Activated CD4-positive, alpha-beta memory T cell treated with anti-CD3 and anti-CD28 coated beads for 36 hours (primary cell): ENCODE results near the gene KIF22. TPM values are rescaled to one million over a fixed set of nuclear protein-coding genes. Genes with fewer than 3 reads are reported as not detected.
"Not testable (repeated sequence)": the region's sequence is repeated elsewhere in the genome, so short reads cannot be mapped to it uniquely, and the experiment has no call there.

Source experiments
- CTCF ChIA-PET: fragments of 350-600 bp; sonication (Branson Sonifier 250); formaldehyde crosslinking; loops from one replicate; lab custom pipeline; 2021; ENCODE audit warnings: antibody characterized with exemption, inconsistent platforms; lab: Charles Lee
- POLR2A ChIA-PET: fragments of 350-600 bp; sonication (Branson Sonifier 250); formaldehyde crosslinking; loops from one replicate; lab custom pipeline; 2021; ENCODE audit warnings: antibody characterized with exemption; lab: Charles Lee
- DNase-seq: peaks from one replicate; pipeline ENCODE4 v3.0.0-alpha.2; 2020
- H3K27ac Mint-ChIP-seq: one replicate; pipeline ENCODE4 v1.8.0; 2021; ENCODE audit warnings: mixed read lengths
- H3K27me3 Mint-ChIP-seq: one replicate; pipeline ENCODE4 v1.8.0; 2021; ENCODE audit warnings: mixed read lengths
- H3K36me3 Mint-ChIP-seq: one replicate; pipeline ENCODE4 v1.8.0; 2021; ENCODE audit warnings: mixed read lengths
- H3K4me1 Mint-ChIP-seq: one replicate; pipeline ENCODE4 v1.8.0; 2021; ENCODE audit warnings: low read depth, mixed read lengths
- H3K4me3 Mint-ChIP-seq: one replicate; pipeline ENCODE4 v1.8.0; 2021; ENCODE audit warnings: mild to moderate bottlenecking, mixed read lengths
- H3K9me3 Mint-ChIP-seq: one replicate; pipeline ENCODE4 v1.8.0; 2021; ENCODE audit warnings: mixed read lengths
- intact Hi-C: fragments of 100-400 bp; cut with micrococcal nuclease; formaldehyde crosslinking; loops from one replicate; pipeline ENCODE4 v1.15.1; 2023
- total RNA-seq, 2 experiments: library from RNA; stranded (reverse); gene quantifications; one replicate each; pipeline ENCODE4 v1.2.3, GENCODE V29; 2021

KIF22 gene
- total RNA-seq, 2 experiments from 2014 or later = 174 to 180 TPM

DNA sequence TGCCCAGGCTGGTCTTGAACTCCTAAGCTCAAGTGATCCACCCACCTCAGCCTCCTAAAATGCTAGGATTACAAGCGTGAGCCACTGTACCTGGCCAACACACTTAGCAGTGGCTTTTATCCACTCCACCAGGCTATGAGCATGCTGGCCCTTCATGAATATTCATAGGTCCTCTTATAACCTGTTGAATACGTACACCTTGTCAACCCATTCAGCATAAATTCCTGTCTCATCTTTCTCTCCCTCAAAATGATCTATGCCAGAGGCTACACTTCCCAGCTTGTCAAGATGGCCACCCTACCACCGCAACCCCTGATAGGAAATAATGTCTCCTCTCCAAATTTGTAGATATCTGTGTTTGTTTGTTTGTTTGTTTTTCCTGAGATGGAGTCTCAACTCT lies 23.5 kb upstream of the KIF22 start:
- no peak overlapping the region for H3K4me3 Mint-ChIP-seq
- no peak for DNase-seq
- ChIA-PET CTCF (interaction anchor here (0.6 to 1.4 kb wide), 2 partner anchors 38 to 675 kb away, joined by 3 to 6 read pairs; no protein-coding TSS in a partner anchor), POLR2A (no interaction called here)
- H3K27me3 Mint-ChIP-seq = no peaks in the 10 kb centered on the region
- intact Hi-C loops = no loop called here
- no peaks in the 10 kb centered on the region for H3K4me1 Mint-ChIP-seq
- no peaks in the 10 kb centered on the region for H3K36me3 Mint-ChIP-seq
- H3K9me3 Mint-ChIP-seq = no peaks in the 10 kb centered on the region
- H3K27ac Mint-ChIP-seq = no peak overlapping the region

DNA sequence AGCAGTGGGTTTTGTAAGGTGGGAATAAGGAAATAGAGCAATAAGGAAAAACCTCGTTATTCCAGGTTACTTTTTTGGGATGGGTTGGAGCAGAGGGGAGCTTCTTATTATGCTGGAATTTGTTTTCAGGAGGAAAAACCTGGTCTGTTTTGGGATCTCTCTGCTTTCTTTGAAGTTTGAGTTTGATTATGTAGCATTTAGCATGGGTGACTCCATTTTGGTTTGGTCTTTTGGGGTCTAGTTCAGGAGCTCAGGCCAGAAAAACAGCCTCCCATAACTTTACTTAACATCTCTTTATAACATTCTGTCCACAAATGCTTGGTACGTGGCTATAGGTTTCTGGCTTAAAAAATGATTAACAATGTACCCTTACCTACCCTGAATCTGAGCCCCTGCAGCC lies 21.0 kb upstream of the KIF22 start:
- no peaks in the 10 kb centered on the region for H3K36me3 Mint-ChIP-seq
- intact Hi-C loops = no loop called here
- no peak overlapping the region for H3K4me3 Mint-ChIP-seq
- CTCF ChIA-PET = interaction anchor here (1.1 to 1.2 kb wide), 2 partner anchors 46 to 78 kb away, joined by 3 to 4 read pairs; partner anchors contain the start of gene PAGR1
- H3K27ac Mint-ChIP-seq = no peak overlapping the region
- no peaks in the 10 kb centered on the region for H3K9me3 Mint-ChIP-seq
- POLR2A ChIA-PET = interaction anchor here (0.7 kb wide), 2 partner anchors 13 to 31 kb away, joined by 4 read pairs; no protein-coding TSS in a partner anchor
- no peak for DNase-seq
- H3K27me3 Mint-ChIP-seq = no peaks in the 10 kb centered on the region
- peaks cover 2% of the 10 kb centered on the region for H3K4me1 Mint-ChIP-seq

- Mint-ChIP-seq H3K27me3 (no peaks in the 10 kb centered on the region), H3K36me3 (no peaks in the 10 kb centered on the region), H3K4me1 (peaks cover 2% of the 10 kb centered on the region), H3K4me3 (no peak overlapping the region), H3K27ac (no peak overlapping the region), H3K9me3 (no peaks in the 10 kb centered on the region)
- DNase-seq = no peak
- intact Hi-C loops = no loop called here
- ChIA-PET CTCF (interaction anchor here (1.1 kb wide), 1 partner anchor 79 kb away, joined by 3 read pairs; no protein-coding TSS in a partner anchor), POLR2A (interaction anchor here (0.7 kb wide), 1 partner anchor 31 kb away, joined by 4 read pairs; no protein-coding TSS in a partner anchor)
Observed at GRCh38 chr16:29770250-29770929, 20.2 kb upstream of the KIF22 start.

DNA sequence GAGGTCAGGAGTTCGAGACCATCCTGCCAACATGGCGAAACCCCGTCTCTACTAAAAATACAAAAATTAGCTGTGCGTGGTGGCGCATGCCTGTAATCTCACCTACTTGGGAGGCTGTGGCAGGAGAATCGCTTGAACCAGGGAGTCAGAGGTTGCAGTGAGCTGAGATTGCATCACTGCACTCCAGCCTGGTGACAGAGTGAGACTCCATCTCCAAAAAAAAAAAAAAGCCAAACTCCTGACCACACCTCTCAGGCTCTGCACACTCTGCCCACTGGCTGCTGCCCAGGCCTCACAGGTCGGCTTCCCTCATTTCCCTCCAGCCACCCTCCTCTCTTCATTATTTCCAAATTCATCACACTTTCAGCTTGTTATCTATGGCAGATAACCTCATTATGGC lies 18.2 kb upstream of the KIF22 start:
- not testable (repeated sequence) for H3K36me3 Mint-ChIP-seq
- POLR2A ChIA-PET = interaction anchor here (0.6 kb wide), 1 partner anchor 57 kb away, joined by 4 read pairs; no protein-coding TSS in a partner anchor
- CTCF ChIA-PET = interaction anchor here (0.6 to 1.5 kb wide), 2 partner anchors 13 to 16 kb away, joined by 3 to 4 read pairs; no protein-coding TSS in a partner anchor

GRCh38 chr16:29774730-29775129 lies 15.8 kb upstream of the KIF22 start:
- peaks cover 2% of the 10 kb centered on the region for H3K4me1 Mint-ChIP-seq
- CTCF ChIA-PET = interaction anchor here (1.2 to 1.5 kb wide), 2 partner anchors 11 to 74 kb away, joined by 3 to 4 read pairs; no protein-coding TSS in a partner anchor
- no peak overlapping the region for H3K4me3 Mint-ChIP-seq
- intact Hi-C loops = no loop called here
- H3K27ac Mint-ChIP-seq = no peak overlapping the region
- no peaks in the 10 kb centered on the region for H3K36me3 Mint-ChIP-seq
- no peaks in the 10 kb centered on the region for H3K9me3 Mint-ChIP-seq
- no peak for DNase-seq
- H3K27me3 Mint-ChIP-seq = no peaks in the 10 kb centered on the region
- POLR2A ChIA-PET = interaction anchor here (0.6 kb wide), 1 partner anchor 341 kb away, joined by 3 read pairs; no protein-coding TSS in a partner anchor

More for the DNA sequence above, 18.2 kb upstream of the KIF22 start:
- DNase-seq, H3K4me1 Mint-ChIP-seq, H3K27ac Mint-ChIP-seq, intact Hi-C loops, H3K9me3 Mint-ChIP-seq, H3K27me3 Mint-ChIP-seq, H3K4me3 Mint-ChIP-seq: not testable (repeated sequence)

- DNase-seq = no peak
- no peaks in the 10 kb centered on the region for H3K9me3 Mint-ChIP-seq
- CTCF ChIA-PET = interaction anchor here (1.5 kb wide), 2 partner anchors 10 to 75 kb away, joined by 3 to 6 read pairs; no protein-coding TSS in a partner anchor
- peaks cover 2% of the 10 kb centered on the region for H3K4me1 Mint-ChIP-seq
- no peak overlapping the region for H3K4me3 Mint-ChIP-seq
- POLR2A ChIA-PET = no interaction called here
- H3K27ac Mint-ChIP-seq = no peak overlapping the region
- intact Hi-C loops = no loop called here
- H3K27me3 Mint-ChIP-seq = no peaks in the 10 kb centered on the region
- no peaks in the 10 kb centered on the region for H3K36me3 Mint-ChIP-seq
Observed at GRCh38 chr16:29775742-29776408, 14.7 kb upstream of the KIF22 start.

GRCh38 chr16:29777576-29778350 lies 12.8 kb upstream of the KIF22 start, which contains the start of gene ZG16:
Gene ZG16, plus strand, starts transcription at chr16:29778256. Its CDS starts 1,011 bp downstream, at chr16:29779267.
- Mint-ChIP-seq H3K36me3 (no peaks in the 10 kb centered on the region), H3K27me3 (no peaks in the 10 kb centered on the region), H3K9me3 (no peaks in the 10 kb centered on the region), H3K27ac (no peak within 1 kb of the TSS), H3K4me1 (no peaks in the 10 kb centered on the region), H3K4me3 (no peak within 1 kb of the TSS)
- intact Hi-C loops = no loop called here
- POLR2A ChIA-PET = no interaction called here
- no peak for DNase-seq
- CTCF ChIA-PET = interaction anchor here (1.5 kb wide), 1 partner anchor 8 kb away, joined by 6 read pairs; no protein-coding TSS in a partner anchor

- POLR2A ChIA-PET = interaction anchor here (1.5 kb wide), 1 partner anchor 11 kb away, joined by 4 read pairs; the partner anchor contains the start of gene KIF22
- Mint-ChIP-seq H3K9me3 (no peaks in the 10 kb centered on the region), H3K27me3 (no peaks in the 10 kb centered on the region), H3K4me3 (no peak overlapping the region), H3K4me1 (peaks cover 9% of the 10 kb centered on the region), H3K27ac (no peak overlapping the region), H3K36me3 (no peaks in the 10 kb centered on the region)
- no peak for DNase-seq
- intact Hi-C loops = no loop called here
- CTCF ChIA-PET = interaction anchor here (0.6 kb wide), 1 partner anchor 28 kb away, joined by 3 read pairs; no protein-coding TSS in a partner anchor
Observed at GRCh38 chr16:29779474-29779873, 11.1 kb upstream of the KIF22 start.

DNA sequence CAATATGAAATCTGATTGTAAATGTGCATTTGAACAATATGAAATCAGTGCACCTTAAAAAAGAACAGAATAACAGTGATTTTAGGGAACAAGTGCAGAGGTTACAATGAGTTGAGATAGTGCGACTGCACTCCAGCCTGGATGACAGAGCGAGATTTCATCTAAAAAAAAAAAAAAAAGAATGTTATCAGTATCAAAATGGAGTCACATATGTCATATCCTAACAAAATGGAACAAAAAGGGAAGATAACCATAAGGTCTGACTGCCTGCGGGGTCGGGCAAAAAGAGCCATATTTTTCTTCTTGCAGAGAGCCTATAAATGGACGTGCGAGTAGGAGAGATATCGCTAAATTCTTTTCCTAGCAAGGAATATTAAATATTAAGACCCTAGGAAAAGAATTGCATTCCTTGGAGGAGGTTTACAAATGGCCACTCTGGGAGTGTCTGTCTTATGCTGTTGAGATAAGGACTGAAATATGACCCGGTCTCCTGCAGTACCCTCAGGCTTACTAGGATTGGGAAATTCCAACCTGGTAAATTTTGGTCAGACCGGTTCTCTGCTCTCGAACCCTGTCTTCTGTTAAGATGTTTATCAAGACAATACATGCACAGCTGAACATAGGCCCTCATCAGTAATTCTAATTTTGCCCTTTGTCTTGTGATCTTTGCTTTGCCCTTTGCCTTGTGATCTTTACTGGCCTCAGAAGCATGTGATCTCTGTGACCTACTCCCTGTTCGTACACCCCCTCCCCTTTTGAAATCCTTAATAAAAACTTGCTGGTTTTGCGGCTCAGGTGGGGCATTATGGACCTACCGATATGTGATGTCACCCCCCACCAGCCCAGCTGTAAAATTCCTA lies 7.2 kb upstream of the KIF22 start:
- intact Hi-C loops = loop anchor here (5.0 kb wide), 1 partner anchor 36 kb away; the partner anchor contains the start of gene C16orf54
- not testable (repeated sequence) for H3K27me3 Mint-ChIP-seq, H3K9me3 Mint-ChIP-seq, H3K27ac Mint-ChIP-seq, H3K4me3 Mint-ChIP-seq, DNase-seq, H3K36me3 Mint-ChIP-seq
- CTCF ChIA-PET = interaction anchor here (2.7 to 3.4 kb wide), 3 partner anchors 28 to 92 kb away, joined by 20 to 35 read pairs (median 25); no protein-coding TSS in a partner anchor
- H3K4me1 Mint-ChIP-seq = peaks cover 23% of the 10 kb centered on the region
- POLR2A ChIA-PET = interaction anchor here (3.0 kb wide), 1 partner anchor 25 kb away, joined by 7 read pairs; no protein-coding TSS in a partner anchor

GRCh38 chr16:29784157-29784556 lies 6.4 kb upstream of the KIF22 start:
- Mint-ChIP-seq H3K27me3 (no peaks in the 10 kb centered on the region), H3K4me1 (peaks cover 26% of the 10 kb centered on the region), H3K27ac (peak overlapping the region; percentile 40), H3K9me3 (no peaks in the 10 kb centered on the region), H3K36me3 (no peaks in the 10 kb centered on the region), H3K4me3 (peak overlapping the region; percentile 13)
- peak; percentile 70 for DNase-seq
- intact Hi-C loops = loop anchor here (1.0 to 5.0 kb wide), 3 partner anchors 37 to 82 kb away; partner anchors contain the start of gene C16orf54
- POLR2A ChIA-PET = interaction anchor here (3.0 kb wide), 1 partner anchor 24 kb away, joined by 7 read pairs; no protein-coding TSS in a partner anchor
- CTCF ChIA-PET = interaction anchor here (0.8 to 3.4 kb wide), 19 partner anchors 9 to 93 kb away, joined by 3 to 35 read pairs (median 6); partner anchors contain the start of genes C16orf54 and PAGR1
